ENCODE results near the gene ATXN2. TPM values are rescaled to one million over a fixed set of nuclear protein-coding genes. Genes with fewer than 3 reads are reported as not detected.
A peak's percentile ranks its signal among the peaks of the same experiment; 100 is the strongest.

ATXN2 gene
- total and polyA plus RNA-seq, 4 donors = 23.8 to 97.5 (median 49.4) TPM

DNA sequence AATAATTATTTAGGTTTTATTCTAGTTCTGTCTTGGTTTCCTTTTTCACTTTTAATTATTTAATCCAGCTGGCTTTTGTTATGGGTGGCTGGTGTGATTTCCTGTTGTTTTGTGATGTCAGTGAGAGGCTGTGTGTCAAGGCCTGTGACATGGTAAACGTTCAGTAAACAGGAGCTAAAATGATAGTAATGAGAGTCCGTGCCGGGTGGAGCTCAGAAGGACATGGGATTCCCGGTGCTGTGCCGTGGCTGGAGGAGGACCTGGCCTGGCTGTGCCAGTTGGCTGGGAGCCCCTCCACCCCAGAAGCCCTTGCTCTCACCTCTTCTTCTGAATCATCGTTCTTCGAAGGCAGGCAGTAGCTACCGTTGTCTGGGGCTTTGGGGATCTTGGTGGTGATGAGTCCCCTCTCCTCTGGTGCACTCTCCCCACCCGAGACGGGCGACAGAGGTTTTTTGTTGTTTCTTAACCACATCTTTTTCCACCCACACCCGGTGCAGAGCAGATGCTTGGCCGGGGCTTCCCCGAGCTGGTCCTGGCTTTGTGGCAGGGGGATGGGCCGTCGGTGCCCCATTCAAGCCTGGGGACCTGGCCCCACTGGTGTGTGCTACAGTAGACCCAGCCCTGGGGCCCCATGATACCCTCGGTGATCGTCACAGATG, 164.3 kb downstream of the ATXN2 start:
- Histone ChIP-seq H3K27ac (ENCODE audit: low read depth in 1 of 2, low read length in 2 of 2) (peak overlapping the region in 1 of 2 donors; percentile 2), H3K36me3 (ENCODE audit: control insufficient read depth in 1 of 2, insufficient read depth in 2 of 2, low read length in 1 of 2) (no peaks in the 10 kb centered on the region), H3K4me1 (ENCODE audit: control insufficient read depth in 1 of 2, insufficient read depth in 2 of 2, low read length in 2 of 2) (no peaks in the 10 kb centered on the region), H3K9me3 (ENCODE audit: control insufficient read depth, low read length) (no peaks in the 10 kb centered on the region), H3K4me3 (ENCODE audit: low read length in 2 of 2) (no peak overlapping the region), H3K27me3 (ENCODE audit: control insufficient read depth in 1 of 2, insufficient read depth in 2 of 2, low read length in 1 of 2) (no peaks in the 10 kb centered on the region)
- DNase-seq (peak in 1 of 2 donors; percentile 47), ATAC-seq (ENCODE audit: low FRiP score) (peak; percentile 54)
- 21 to 22% methylated on average over 18 of the region's 18 CpGs for WGBS, 2 donors
- intact Hi-C loops (cut with DNase I) = no loop called here

DNA sequence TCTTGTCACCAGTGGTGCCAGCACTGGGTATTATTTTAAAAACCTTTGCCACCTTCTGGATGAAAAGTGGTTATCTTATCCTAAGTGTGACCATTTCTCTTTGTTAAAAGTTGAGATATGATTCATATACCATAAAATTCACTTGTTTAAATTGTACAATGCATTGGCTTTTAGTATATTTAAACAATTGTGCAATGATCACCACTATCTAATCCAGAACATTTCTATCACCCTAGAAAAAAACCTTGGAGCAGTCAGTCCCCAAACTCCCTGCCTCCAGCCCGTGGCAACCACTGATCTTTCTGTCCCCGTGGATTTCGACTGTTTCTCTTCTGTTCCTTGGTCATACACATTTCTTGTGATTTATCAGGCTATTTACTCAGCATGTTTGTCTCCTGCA, 165.1 kb downstream of the ATXN2 start:
- Histone ChIP-seq H3K27me3 (ENCODE audit: control insufficient read depth in 1 of 2, insufficient read depth in 2 of 2, low read length in 1 of 2) (no peaks in the 10 kb centered on the region), H3K27ac (ENCODE audit: low read depth in 1 of 2, low read length in 2 of 2) (no peak overlapping the region), H3K4me3 (ENCODE audit: low read length in 2 of 2) (no peak overlapping the region), H3K36me3 (ENCODE audit: control insufficient read depth in 1 of 2, insufficient read depth in 2 of 2, low read length in 1 of 2) (no peaks in the 10 kb centered on the region), H3K4me1 (ENCODE audit: control insufficient read depth in 1 of 2, insufficient read depth in 2 of 2, low read length in 2 of 2) (no peaks in the 10 kb centered on the region), H3K9me3 (ENCODE audit: control insufficient read depth, low read length) (no peaks in the 10 kb centered on the region)
- no peak for ATAC-seq (ENCODE audit: low FRiP score)
- DNase-seq = peak in 1 of 2 donors; percentile 9
- WGBS, 2 donors = 59% methylated on average over 3 of the region's 3 CpGs
- intact Hi-C loops (cut with DNase I) = no loop called here

DNA sequence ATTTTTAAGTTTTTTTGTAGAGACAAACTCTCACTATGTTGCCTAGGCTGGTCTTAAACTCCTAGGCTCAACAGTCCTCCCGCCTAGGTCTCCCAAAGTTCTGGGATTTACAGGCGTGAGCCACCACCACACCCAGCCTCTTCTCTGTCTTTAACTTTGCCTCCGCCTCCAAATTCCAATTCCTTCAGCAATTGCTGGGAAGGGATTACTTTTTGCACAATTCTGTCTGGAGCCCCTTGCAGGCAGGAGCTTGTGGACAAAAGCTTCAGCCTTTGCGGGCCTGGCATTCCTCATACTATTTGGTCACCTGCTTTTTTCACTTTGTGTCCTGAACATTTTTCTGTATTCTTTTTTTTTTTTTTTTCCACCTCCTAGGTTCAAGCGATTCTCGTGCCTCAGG, 167.3 kb downstream of the ATXN2 start:
- DNase-seq (no peak), ATAC-seq (ENCODE audit: low FRiP score) (no peak)
- H3K27me3 ChIP-seq (ENCODE audit: control insufficient read depth in 1 of 2, insufficient read depth in 2 of 2, low read length in 1 of 2) = no peaks in the 10 kb centered on the region
- H3K4me1 ChIP-seq (ENCODE audit: control insufficient read depth in 1 of 2, insufficient read depth in 2 of 2, low read length in 2 of 2) = no peaks in the 10 kb centered on the region
- no peak overlapping the region for H3K27ac ChIP-seq (ENCODE audit: low read depth in 1 of 2, low read length in 2 of 2)
- no peak overlapping the region for H3K4me3 ChIP-seq (ENCODE audit: low read length in 2 of 2)
- intact Hi-C loops (cut with DNase I) = no loop called here
- H3K9me3 ChIP-seq (ENCODE audit: control insufficient read depth, low read length) = no peaks in the 10 kb centered on the region
- 87 to 88% methylated on average over 6 of the region's 6 CpGs for WGBS, 2 donors
- no peaks in the 10 kb centered on the region for H3K36me3 ChIP-seq (ENCODE audit: control insufficient read depth in 1 of 2, insufficient read depth in 2 of 2, low read length in 1 of 2)

DNA sequence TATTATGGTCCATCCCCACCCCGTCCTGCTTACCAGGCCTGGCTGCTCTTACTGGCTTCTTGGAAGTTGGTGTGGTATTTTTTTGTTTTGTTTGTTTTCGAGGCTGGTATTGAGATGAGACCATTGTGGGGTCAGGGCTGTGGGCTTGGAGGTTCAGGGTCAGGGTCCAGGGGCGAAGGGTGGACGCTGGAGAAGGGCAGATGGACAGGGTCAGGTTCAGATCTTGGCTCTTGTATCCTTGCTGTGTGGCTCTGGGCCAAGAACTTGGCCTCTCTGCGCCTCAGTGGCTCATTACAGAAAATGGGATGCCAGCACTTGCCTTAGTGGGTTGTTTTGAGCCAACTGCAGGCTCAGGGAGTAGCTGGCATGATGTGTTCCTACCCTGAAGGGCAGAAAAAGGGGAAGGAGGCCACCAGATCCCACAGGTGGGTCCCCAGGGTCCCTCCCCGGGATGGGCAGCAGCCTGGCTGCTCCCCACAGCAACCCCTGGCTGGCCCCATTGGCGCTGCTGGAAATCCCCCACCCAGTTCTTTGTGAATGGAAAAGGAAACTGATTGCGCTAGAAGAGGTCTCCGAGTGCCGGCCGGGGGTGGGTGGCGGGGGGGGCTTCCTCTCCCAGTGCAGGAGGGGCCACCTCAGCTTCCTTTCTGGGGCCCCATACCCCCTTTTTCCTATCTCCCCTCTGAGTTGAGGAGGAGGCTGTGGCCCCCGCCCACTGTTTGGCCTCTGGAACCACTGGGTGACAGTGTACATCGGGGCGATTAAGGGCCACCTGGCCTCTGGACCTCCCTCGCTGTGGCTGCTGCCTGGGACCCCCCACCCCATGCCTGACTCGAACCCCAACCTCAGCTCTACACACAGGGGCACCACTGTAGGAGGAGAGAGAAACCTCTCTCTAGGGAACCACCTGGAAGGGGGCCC, 168.4 kb downstream of the ATXN2 start:
- DNase-seq = no peak
- intact Hi-C loops (cut with DNase I) = no loop called here
- H3K4me3 ChIP-seq (ENCODE audit: low read length in 2 of 2) = no peak overlapping the region
- H3K4me1 ChIP-seq (ENCODE audit: control insufficient read depth in 1 of 2, insufficient read depth in 2 of 2, low read length in 2 of 2) = no peaks in the 10 kb centered on the region
- no peaks in the 10 kb centered on the region for H3K9me3 ChIP-seq (ENCODE audit: control insufficient read depth, low read length)
- no peak for ATAC-seq (ENCODE audit: low FRiP score)
- H3K36me3 ChIP-seq (ENCODE audit: control insufficient read depth in 1 of 2, insufficient read depth in 2 of 2, low read length in 1 of 2) = no peaks in the 10 kb centered on the region
- WGBS, 2 donors = 65% methylated on average over 16 to 17 of the region's 17 CpGs
- no peaks in the 10 kb centered on the region for H3K27me3 ChIP-seq (ENCODE audit: control insufficient read depth in 1 of 2, insufficient read depth in 2 of 2, low read length in 1 of 2)
- no peak overlapping the region for H3K27ac ChIP-seq (ENCODE audit: low read depth in 1 of 2, low read length in 2 of 2)

DNA sequence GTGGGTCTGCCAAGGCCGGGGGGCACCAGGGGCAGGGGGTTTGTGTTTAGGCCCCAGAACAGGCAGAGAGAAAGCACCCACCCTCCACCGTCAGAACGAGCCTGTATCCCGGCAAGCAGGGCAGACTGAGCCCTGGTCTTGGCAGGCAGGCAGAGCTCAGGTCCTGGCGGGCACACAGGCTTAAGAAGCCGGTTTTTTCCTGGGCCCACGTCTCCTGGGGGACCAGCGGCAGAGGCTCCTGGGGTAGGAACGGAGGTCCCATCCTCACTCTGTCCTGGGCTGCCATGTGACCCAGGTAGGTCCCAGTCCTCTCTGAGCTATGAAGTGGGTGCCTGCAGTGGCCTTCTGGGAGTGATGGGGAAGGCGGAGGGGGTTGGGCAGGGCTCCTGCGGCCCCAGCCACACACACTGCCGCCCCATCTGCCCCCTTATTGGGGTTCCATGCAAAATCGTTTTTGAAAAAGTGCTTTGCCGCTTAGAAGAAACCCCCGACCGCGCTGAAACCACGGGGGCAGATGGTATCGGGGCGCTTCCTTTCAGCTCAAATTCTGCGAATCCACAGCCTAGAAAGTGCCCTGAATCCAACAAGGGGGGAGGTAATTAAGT, 169.2 kb downstream of the ATXN2 start:
- DNase-seq (no peak), ATAC-seq (ENCODE audit: low FRiP score) (peak; percentile 27)
- no peaks in the 10 kb centered on the region for H3K36me3 ChIP-seq (ENCODE audit: control insufficient read depth in 1 of 2, insufficient read depth in 2 of 2, low read length in 1 of 2)
- H3K9me3 ChIP-seq (ENCODE audit: control insufficient read depth, low read length) = no peaks in the 10 kb centered on the region
- no peaks in the 10 kb centered on the region for H3K4me1 ChIP-seq (ENCODE audit: control insufficient read depth in 1 of 2, insufficient read depth in 2 of 2, low read length in 2 of 2)
- no peak overlapping the region for H3K27ac ChIP-seq (ENCODE audit: low read depth in 1 of 2, low read length in 2 of 2)
- H3K4me3 ChIP-seq (ENCODE audit: low read length in 2 of 2) = no peak overlapping the region
- intact Hi-C loops (cut with DNase I) = no loop called here
- WGBS, 2 donors = 55 to 59% methylated on average over 21 of the region's 21 CpGs
- no peaks in the 10 kb centered on the region for H3K27me3 ChIP-seq (ENCODE audit: control insufficient read depth in 1 of 2, insufficient read depth in 2 of 2, low read length in 1 of 2)

DNA sequence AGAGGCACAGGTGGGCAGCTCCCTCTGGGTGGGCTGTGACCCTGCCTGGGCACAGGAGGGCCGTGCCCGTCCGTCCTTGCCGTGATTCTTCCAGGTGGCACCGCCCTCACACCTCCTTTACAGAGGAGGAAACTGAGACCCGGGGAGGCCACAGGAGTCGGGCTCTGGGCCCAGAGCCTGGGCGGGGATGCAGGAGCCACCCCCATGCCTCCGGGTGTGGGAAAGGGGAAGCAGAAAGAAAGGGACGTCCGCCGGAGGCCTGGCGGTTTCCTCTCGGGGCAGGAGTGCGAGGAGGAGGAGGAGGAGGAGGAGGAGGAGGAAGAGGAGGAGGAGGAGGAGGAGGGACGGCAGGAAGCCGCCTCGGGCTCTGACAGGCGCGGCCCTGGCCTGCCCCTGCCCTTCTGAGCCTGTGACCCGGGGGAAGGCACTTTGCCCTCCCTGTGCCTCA, 170.4 kb downstream of the ATXN2 start:
- Histone ChIP-seq H3K4me3 (ENCODE audit: low read length in 2 of 2) (no peak overlapping the region), H3K36me3 (ENCODE audit: control insufficient read depth in 1 of 2, insufficient read depth in 2 of 2, low read length in 1 of 2) (no peaks in the 10 kb centered on the region), H3K9me3 (ENCODE audit: control insufficient read depth, low read length) (no peaks in the 10 kb centered on the region), H3K27me3 (ENCODE audit: control insufficient read depth in 1 of 2, insufficient read depth in 2 of 2, low read length in 1 of 2) (no peaks in the 10 kb centered on the region), H3K27ac (ENCODE audit: low read depth in 1 of 2, low read length in 2 of 2) (no peak overlapping the region), H3K4me1 (ENCODE audit: control insufficient read depth in 1 of 2, insufficient read depth in 2 of 2, low read length in 2 of 2) (no peaks in the 10 kb centered on the region)
- 76 to 86% methylated on average over 9 to 21 of the region's 21 CpGs for WGBS, 2 donors
- DNase-seq = peak in 1 of 2 donors; percentile 83
- ATAC-seq (ENCODE audit: low FRiP score) = peak; percentile 20
- intact Hi-C loops (cut with DNase I) = no loop called here

DNA sequence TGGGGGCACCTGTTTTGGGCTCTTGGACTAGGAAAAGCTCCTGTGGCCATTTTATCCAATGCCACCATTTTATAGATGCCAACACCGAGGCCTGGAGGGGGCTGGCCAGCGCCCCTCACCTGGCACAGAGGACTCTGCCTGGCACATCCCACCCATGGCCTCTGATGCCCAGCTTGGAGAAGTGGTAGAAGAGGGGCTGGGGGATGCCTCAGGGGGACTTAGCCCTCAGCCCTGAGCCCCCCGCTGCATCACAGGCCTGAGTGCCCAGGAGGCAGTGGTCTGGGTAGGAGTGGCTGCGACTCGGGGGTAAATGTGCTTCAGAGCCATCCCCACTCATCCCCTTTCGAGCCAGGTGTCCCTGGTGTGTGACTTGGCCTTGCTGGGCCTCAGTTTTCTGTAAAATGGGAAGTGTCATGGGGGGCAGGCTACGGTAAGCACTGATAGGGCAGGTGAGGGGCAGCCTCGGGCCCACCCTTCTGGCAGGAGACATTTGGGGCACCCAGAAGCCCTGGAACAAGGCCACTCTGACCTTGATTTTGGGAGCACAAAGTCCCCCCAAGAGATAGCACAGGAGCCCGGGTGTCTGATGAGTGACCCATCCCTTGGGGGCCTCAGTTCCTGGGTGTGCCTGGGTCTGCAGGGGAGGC, 170.9 kb downstream of the ATXN2 start:
- no peak overlapping the region for H3K4me3 ChIP-seq (ENCODE audit: low read length in 2 of 2)
- WGBS, 2 donors = 81 to 91% methylated on average over 9 of the region's 9 CpGs
- no peaks in the 10 kb centered on the region for H3K4me1 ChIP-seq (ENCODE audit: control insufficient read depth in 1 of 2, insufficient read depth in 2 of 2, low read length in 2 of 2)
- intact Hi-C loops (cut with DNase I) = no loop called here
- no peak for DNase-seq
- no peak overlapping the region for H3K27ac ChIP-seq (ENCODE audit: low read depth in 1 of 2, low read length in 2 of 2)
- no peaks in the 10 kb centered on the region for H3K27me3 ChIP-seq (ENCODE audit: control insufficient read depth in 1 of 2, insufficient read depth in 2 of 2, low read length in 1 of 2)
- no peaks in the 10 kb centered on the region for H3K36me3 ChIP-seq (ENCODE audit: control insufficient read depth in 1 of 2, insufficient read depth in 2 of 2, low read length in 1 of 2)
- ATAC-seq (ENCODE audit: low FRiP score) = no peak
- no peaks in the 10 kb centered on the region for H3K9me3 ChIP-seq (ENCODE audit: control insufficient read depth, low read length)

DNA sequence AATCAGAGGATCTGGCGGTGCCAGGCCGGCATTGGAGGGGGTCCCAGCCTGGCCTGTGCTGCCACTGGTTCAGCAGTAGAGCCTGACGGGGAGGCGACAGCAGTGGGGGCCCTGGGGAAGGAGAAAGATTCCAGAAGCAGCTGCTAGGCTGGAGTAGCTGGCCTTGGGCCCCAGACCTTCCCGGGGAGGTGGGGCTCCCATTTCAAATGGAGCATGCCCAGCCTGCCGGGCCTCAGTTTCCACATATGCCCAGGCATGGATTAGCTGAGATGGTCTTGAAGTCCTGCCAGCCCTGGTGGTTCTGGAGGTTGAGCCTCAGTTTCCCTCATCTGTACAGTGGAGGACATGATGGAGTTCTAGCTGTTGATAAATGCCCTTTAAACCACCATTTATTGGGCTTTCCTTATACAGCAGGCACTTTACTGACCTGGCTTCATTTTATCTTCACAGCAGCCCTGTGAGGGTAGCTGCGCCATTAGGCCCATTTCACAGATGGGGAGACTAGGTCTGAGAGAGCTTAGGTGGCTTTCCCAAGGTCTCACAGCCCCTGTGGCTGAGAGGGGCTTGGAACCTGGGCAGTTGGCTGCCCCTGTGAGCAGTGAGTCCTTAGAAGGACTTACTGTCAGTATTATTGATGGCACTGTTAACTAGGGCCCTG, 171.6 kb downstream of the ATXN2 start:
- 81 to 86% methylated on average over 7 of the region's 7 CpGs for WGBS, 2 donors
- no peaks in the 10 kb centered on the region for H3K9me3 ChIP-seq (ENCODE audit: control insufficient read depth, low read length)
- DNase-seq (no peak), ATAC-seq (ENCODE audit: low FRiP score) (no peak)
- no peak overlapping the region for H3K27ac ChIP-seq (ENCODE audit: low read depth in 1 of 2, low read length in 2 of 2)
- intact Hi-C loops (cut with DNase I) = no loop called here
- H3K4me1 ChIP-seq (ENCODE audit: control insufficient read depth in 1 of 2, insufficient read depth in 2 of 2, low read length in 2 of 2) = no peaks in the 10 kb centered on the region
- no peaks in the 10 kb centered on the region for H3K27me3 ChIP-seq (ENCODE audit: control insufficient read depth in 1 of 2, insufficient read depth in 2 of 2, low read length in 1 of 2)
- no peaks in the 10 kb centered on the region for H3K36me3 ChIP-seq (ENCODE audit: control insufficient read depth in 1 of 2, insufficient read depth in 2 of 2, low read length in 1 of 2)
- H3K4me3 ChIP-seq (ENCODE audit: low read length in 2 of 2) = no peak overlapping the region
